ENCODE measurements around the gene NELFB.

The NELFB gene

GRCh38 chr9:137247135-137247915, 7.8 kb upstream of the NELFB start:
- no peak for DNase-seq

DNA sequence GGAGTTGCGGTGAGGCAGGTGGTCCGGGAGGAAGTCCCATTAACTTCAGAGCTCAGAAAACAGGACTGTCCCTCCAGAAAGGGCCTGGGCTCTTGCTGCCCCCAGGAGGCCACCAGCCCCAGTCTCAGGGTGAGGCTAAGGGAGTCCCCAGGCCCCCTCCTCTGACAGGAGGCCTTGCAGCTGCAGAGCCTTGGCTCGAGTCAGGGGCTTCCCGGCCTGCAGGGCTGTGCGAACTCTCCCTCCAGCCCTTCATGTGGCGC, 7.3 kb upstream of the NELFB start:
- DNase-seq: no peak

GRCh38 chr9:137250329-137251193, 4.6 kb upstream of the NELFB start:
- DNase-seq: no peak

DNA sequence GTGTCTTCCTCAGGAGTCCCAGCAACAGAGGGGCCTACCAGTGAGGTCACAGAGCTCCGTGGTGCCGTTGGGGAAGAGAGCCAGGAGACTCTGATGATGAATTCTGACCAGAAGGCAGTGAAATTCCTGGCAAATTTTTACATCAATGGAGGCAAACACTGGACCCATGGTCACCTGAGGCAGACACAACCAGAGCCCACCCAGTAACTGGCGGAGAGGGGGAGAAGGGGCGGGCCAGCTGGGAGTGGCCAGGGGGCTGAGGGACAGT, 4.0 kb upstream of the NELFB start, which contains the start of gene STPG3:
STPG3 (plus strand) TSS at position 93 of the 268 bp plus-strand sequence; CDS start at position 94, 1 bp downstream.
- no peak for DNase-seq

DNA sequence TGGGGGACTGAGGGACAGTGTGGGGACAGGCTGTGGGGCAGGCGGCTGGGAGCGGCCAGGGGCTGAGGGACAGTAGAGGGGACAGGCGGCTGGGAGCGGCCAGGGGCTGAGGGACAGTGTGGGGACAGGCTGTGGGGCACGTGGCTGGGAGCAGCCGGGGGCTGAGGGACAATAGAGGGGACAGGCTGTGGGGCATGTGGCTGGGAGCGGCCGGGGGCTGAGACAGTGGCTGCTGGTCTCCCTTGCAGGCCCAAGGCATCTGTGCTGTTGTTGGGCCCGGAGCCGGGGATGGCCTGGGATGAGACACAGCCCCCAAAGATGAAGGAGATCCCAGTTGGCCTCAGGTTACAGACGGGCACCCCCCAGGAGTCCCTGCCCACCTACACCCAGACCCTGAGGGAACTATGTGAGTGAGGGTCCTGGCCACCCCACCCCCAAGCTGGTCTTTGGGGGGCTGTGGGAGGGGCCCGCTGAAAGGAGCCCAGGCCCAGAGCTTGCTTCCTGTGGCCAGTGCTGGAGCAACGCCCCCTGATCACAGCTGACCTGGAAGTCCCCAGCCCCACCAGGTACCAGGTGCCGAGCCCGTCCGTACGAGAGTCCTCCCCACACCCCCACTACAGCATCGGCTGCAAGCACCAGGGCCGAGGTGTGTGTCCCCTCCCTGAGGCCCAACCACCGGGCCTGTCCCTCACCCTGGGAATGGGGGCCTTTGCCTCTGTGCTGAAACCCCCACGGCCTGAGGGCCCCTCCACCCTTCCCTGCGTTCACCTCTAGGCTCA, 3.4 kb upstream of the NELFB start:
- DNase-seq: no peak

GRCh38 chr9:137252555-137253506, 2.3 kb upstream of the NELFB start:
- no peak for DNase-seq

- no peak for DNase-seq
These were observed 1.2 kb upstream of the NELFB start for GRCh38 chr9:137253717-137254623.

GRCh38 chr9:137255448-137256114, 454 bp downstream of the NELFB start:
- DNase-seq: peak; percentile 44

DNA sequence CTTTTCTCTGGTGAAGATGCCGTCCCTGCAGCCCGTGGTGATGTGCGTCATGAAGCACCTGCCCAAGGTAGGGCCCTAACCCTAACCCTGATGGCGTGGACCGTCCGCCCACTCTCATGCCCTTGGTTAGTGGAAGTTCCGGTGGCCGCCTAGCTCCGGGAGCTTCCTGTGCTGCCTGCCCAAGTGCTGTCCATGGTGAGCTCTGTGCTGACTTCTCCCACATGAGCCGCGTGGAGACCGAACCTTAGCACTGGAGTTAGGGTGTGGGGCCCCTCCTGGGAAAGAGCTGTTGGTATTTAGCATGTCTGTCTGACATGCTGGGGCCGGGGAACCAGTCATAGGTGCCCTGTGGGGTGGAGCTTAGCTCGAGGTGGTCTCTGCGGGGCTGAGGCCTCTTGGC, 1.2 kb downstream of the NELFB start:
- no peak for DNase-seq

DNA sequence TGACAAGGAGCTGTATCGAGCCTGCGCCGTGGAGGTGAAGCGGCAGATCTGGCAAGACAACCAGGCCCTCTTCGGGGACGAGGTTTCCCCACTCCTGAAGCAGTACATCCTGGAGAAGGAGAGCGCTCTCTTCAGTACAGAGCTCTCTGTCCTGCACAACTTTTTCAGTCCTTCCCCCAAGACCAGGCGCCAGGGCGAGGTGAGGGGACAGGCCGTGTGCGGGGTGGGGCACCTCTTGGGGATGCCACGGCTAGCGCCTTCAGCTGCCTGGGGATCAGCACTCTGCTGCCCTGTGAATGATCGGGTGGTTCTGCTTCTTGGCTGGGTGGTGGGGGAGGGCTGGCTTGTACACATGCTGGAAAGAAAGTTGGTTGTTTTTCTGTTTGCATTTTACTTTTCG, 1.7 kb downstream of the NELFB start:
- DNase-seq: no peak

DNA sequence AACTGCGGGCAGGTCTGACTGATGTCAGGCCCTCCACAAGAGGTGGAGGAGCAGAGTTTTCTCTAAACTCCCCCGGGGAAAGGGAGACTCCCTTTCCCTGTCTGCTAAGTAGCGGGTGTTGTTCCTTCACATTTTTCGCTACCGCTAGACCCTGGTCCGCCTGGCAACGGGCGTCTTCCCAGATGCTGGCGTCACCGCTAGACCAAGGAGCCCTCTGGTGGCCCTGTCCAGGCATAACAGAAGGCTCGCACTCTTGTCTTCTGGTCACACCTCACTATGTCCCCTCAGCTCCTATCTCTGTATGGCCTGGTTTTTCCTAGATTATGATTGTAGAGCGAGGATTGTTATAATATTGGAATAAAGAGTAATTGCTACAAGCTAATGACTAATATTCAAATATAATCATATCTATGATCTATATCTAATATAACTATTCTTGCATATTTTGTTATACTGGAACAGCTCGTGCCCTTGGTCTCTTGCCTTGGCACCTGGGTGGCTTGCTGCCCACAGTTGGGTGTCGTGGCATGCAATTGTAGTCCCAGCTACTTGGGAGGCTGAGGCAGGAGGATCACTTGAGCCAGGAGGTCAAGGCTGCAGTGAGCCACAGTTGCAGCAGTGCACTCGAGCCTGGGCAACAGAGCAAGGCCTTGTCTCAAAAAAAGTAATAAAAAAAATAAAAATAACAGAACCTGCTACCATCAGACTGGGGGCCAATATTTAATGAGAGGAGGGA, 7.2 kb downstream of the NELFB start:
- peak; percentile 56 for DNase-seq

DNA sequence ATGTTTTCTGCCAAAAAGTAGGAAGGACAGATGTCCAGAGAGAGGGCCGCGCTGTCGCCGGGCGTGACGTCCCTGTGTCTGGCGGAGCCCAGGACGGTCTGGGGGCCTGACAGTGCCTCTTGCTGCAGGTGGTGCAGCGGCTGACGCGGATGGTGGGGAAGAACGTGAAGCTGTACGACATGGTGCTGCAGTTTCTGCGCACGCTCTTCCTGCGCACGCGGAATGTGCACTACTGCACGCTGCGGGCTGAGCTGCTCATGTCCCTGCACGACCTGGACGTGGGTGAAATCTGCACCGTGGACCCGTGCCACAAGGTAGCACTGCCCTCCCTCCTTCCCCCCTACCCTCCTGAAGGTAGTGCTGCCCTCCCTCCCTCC, 7.8 kb downstream of the NELFB start:
- no peak for DNase-seq

DNA sequence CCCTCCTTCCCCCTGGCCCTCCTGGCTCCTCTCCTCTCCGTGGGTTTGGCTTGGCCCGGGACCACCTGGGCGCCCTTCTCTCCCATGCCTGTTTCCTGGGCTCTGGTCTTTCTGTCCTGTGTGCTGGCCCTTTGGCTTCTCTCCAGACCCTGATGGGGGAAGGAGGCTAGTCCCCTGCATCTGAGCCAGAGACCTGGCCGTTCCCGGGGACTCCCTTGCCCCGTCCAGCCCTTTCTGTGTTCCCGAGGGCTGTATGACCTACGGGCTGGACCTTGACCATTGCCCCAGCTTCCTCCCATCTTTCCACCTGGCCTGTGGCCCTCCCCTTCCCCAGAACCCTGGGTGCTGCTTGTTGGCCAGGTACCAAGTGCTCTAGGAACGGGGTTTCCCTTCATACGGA, 8.4 kb downstream of the NELFB start:
- DNase-seq: no peak

GRCh38 chr9:137264067-137264466, 8.9 kb downstream of the NELFB start:
- no peak for DNase-seq

DNA sequence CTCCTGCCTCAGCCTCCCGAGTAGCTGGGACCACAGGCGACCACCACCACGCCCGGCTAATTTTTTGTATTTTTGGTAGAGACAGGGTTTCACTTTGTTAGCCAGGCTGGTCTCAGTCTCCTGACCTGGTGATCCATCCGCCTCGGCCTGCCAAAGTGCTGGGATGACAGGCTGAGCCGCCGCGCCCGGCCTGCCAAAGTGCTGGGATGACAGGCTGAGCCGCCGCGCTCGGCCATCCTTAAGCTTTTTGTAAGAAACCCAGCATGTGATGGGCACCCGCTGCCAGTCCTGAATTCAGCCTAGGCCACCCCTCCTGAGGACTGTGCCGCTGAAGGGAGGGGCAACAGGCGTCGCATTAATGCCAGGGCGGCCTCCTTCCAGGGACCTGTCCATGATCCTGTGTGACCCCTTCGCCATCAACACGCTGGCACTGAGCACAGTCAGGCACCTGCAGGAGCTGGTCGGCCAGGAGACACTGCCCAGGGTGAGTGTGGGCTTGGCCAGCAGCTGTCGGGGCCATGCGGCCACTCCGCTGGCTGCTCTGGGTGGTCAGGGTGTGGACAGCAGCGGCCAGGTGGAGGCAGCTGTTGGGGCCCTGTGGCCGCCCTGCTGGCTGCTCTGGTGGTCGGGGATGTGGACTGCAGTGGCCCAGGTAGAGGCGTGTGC, 10.5 kb downstream of the NELFB start:
- no peak for DNase-seq

DNA sequence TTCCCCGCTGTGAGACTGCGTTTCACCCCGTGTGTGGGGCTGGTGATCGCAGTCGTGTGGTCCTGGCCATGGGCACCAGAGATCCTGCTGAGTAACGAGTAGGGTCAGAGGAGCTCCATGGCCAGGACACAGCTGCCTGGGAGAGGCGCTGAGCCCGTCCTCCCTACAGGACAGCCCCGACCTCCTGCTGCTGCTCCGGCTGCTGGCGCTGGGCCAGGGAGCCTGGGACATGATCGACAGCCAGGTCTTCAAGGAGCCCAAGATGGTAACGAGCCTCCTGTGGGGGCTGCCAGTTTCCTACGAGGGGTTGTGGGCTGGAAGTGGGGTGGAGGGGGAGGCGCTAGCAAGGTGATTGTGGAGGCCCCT, 11.0 kb downstream of the NELFB start:
- DNase-seq: no peak

- no peak for DNase-seq
These were observed 11.7 kb downstream of the NELFB start for GRCh38 chr9:137266585-137267453.

GRCh38 chr9:137267933-137268355, 12.8 kb downstream of the NELFB start:
- no peak for DNase-seq

All from fibroblast of skin of back (primary cell).